G401 (cell line): ENCODE results near the gene ATG13. TPM values are rescaled to one million over a fixed set of nuclear protein-coding genes. Genes with fewer than 3 reads are reported as not detected.

ENCODE experiments used
- DNase-seq: peaks from one replicate; pipeline ENCODE4 v3.0.0-alpha.2; 2015; ENCODE audit warnings: low spot score
- in situ Hi-C: cut with HindIII; loops from 2 replicates; pipeline ENCODE4 v1.10.0; 2016; ENCODE audit warnings: low sequenced_read_pairs, mixed read lengths
- total RNA-seq: library from RNA; depleted of rRNA; stranded (reverse); fragments of >200 nt; shearing (Covaris generic); gene quantifications from 2 replicates; pipeline ENCODE4 v1.2.3, GENCODE V29; 2014

ATG13 gene
- total RNA-seq, 1 experiment from 2014 or later, result 78.8 TPM

- in situ Hi-C loops, result no loop called here
- DNase-seq, result no peak
These were observed 22.9 kb downstream of the ATG13 start for GRCh38 chr11:46640036-46640788.

- in situ Hi-C loops, result no loop called here
- DNase-seq, result no peak
These were observed 24.3 kb downstream of the ATG13 start for GRCh38 chr11:46641639-46642038.

- no peak for DNase-seq
- in situ Hi-C loops, result no loop called here
These were observed 25.4 kb downstream of the ATG13 start for GRCh38 chr11:46642627-46643335.

- in situ Hi-C loops, result no loop called here
- DNase-seq, result no peak
These were observed 26.2 kb downstream of the ATG13 start for GRCh38 chr11:46643531-46643930.

- DNase-seq, result no peak
- in situ Hi-C loops, result no loop called here
These were observed 26.6 kb downstream of the ATG13 start for GRCh38 chr11:46643986-46644385.

GRCh38 chr11:46649180-46649738, 31.9 kb downstream of the ATG13 start:
- peak; percentile 23 for DNase-seq
- in situ Hi-C loops, result no loop called here

- DNase-seq, result no peak
- in situ Hi-C loops, result no loop called here
These were observed 38.3 kb downstream of the ATG13 start for GRCh38 chr11:46655631-46656030.

- no peak for DNase-seq
- in situ Hi-C loops, result no loop called here
These were observed 39.8 kb downstream of the ATG13 start for GRCh38 chr11:46657186-46657585.

- DNase-seq, result no peak
- in situ Hi-C loops, result no loop called here
These were observed 40.9 kb downstream of the ATG13 start for GRCh38 chr11:46658259-46658658.

GRCh38 chr11:46659908-46660307, 42.6 kb downstream of the ATG13 start:
- in situ Hi-C loops, result no loop called here
- DNase-seq, result no peak

- in situ Hi-C loops, result no loop called here
These were observed 44.5 kb downstream of the ATG13 start for GRCh38 chr11:46661836-46662235.

GRCh38 chr11:46662366-46662765, 45.0 kb downstream of the ATG13 start:
- no peak for DNase-seq
- in situ Hi-C loops, result no loop called here

More at GRCh38 chr11:46661836-46662235, 44.5 kb downstream of the ATG13 start:
- no peak for DNase-seq

- DNase-seq, result no peak
- in situ Hi-C loops, result no loop called here
These were observed 46.1 kb downstream of the ATG13 start for GRCh38 chr11:46663277-46663940.

- in situ Hi-C loops, result no loop called here
- no peak for DNase-seq
These were observed 47.3 kb downstream of the ATG13 start for GRCh38 chr11:46664612-46665011.

GRCh38 chr11:46665356-46665755, 48.0 kb downstream of the ATG13 start:
- in situ Hi-C loops, result no loop called here
- no peak for DNase-seq

- in situ Hi-C loops, result no loop called here
These were observed 49.2 kb downstream of the ATG13 start for GRCh38 chr11:46666516-46666915.

GRCh38 chr11:46667043-46667481, 49.7 kb downstream of the ATG13 start:
- no peak for DNase-seq
- in situ Hi-C loops, result no loop called here

More at GRCh38 chr11:46666516-46666915, 49.2 kb downstream of the ATG13 start:
- DNase-seq, result no peak

GRCh38 chr11:46668480-46669085, 51.2 kb downstream of the ATG13 start:
- in situ Hi-C loops, result no loop called here
- DNase-seq, result no peak

GRCh38 chr11:46669711-46670139, 52.4 kb downstream of the ATG13 start:
- in situ Hi-C loops, result no loop called here
- no peak for DNase-seq
